Measurements from ENCODE around the gene ERGIC1. TPM values are rescaled to one million over a fixed set of nuclear protein-coding genes. Genes with fewer than 3 reads are reported as not detected.
A peak's percentile ranks its signal among the peaks of the same experiment; 100 is the strongest.

The ERGIC1 gene
- total and polyA plus RNA-seq, 2 of the 13 experiments (the other 11 are each of a cell fraction or from before 2014, with no cell fraction given), result 78.5 to 184 TPM

DNA sequence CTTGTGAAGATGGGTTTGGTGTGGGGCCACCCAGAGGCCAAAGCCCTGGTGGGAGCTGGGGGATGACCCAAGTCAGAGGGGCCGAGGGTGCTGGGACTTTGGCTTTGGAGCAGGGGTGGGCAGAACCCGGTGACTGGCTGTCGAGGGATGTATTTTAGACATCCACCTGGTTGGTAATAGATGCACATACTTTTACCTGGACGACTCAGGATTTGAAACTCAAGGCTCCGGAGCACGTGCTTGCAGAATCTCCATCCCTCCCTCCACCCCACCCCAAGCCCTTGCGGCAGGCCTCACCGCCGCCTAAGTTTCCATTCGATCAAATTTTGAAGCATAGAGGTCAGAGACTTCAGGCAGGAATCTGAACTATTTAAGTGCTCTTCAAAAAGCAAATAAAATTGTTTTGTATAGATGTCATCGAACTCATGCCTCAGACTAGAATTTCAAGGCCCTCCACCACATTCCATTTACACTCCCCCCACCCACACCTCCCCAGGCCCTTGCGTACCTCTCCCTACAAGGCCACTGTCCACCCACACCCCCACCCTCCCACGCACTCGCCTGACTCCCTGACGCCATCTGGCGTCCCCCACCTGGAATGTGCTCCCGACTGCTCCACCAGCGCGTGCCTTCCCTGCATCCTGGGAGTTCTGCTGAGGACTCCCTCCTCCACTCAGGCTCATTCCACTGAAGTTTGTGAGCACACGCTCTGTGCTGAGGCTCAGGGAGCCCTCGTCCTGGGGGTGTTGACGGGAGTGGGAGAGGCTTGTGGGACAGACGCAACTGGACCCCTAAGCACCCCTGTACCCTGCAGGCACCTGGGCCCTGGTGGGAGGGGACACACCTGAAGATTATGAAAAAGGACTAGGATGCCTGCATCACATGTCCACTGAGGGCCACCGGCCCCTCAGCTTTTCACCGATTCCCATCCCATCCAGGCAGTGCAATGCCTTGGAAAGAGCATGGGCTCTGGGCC lies 68.7 kb downstream of the ERGIC1 start (continued):
- no peak for TF ChIP-seq NFE2L1 (CRISPR knock-in tag; IDR thresholded peaks at IDR 0.05; ENCODE audit: borderline replicate concordance)
- TF ChIP-seq, protein P1, sequence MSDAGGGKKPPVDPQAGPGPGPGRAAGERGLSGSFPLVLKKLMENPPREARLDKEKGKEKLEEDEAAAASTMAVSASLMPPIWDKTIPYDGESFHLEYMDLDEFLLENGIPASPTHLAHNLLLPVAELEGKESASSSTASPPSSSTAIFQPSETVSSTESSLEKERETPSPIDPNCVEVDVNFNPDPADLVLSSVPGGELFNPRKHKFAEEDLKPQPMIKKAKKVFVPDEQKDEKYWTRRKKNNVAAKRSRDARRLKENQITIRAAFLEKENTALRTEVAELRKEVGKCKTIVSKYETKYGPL (CRISPR knock-in tag; IDR thresholded peaks at IDR 0.05), result peak; percentile 29; the same call in 1 of the 2 replicates
- no peak for TF ChIP-seq ZBTB1 (CRISPR knock-in tag; IDR thresholded peaks at IDR 0.05; ENCODE audit: borderline replicate concordance)
- TF ChIP-seq ZBTB7A (CRISPR knock-in tag; IDR thresholded peaks at IDR 0.05), result no peak; the same call in 1 of the 2 replicates
- TF ChIP-seq, protein P2, sequence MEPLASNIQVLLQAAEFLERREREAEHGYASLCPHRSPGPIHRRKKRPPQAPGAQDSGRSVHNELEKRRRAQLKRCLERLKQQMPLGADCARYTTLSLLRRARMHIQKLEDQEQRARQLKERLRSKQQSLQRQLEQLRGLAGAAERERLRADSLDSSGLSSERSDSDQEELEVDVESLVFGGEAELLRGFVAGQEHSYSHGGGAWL (CRISPR knock-in tag; IDR thresholded peaks at IDR 0.05), result no peak
- no peak for TF ChIP-seq RELA (CRISPR knock-in tag; IDR thresholded peaks at IDR 0.05)
- TF ChIP-seq ZNF891 (CRISPR knock-in tag; IDR thresholded peaks at IDR 0.05), result no peak
- peak; percentile 64; the same call in 1 of the 2 replicates for TF ChIP-seq ZNF746 (CRISPR knock-in tag; IDR thresholded peaks at IDR 0.05)
- TF ChIP-seq ZSCAN30 (CRISPR knock-in tag; IDR thresholded peaks at IDR 0.05), result no peak
- TF ChIP-seq, protein P3, sequence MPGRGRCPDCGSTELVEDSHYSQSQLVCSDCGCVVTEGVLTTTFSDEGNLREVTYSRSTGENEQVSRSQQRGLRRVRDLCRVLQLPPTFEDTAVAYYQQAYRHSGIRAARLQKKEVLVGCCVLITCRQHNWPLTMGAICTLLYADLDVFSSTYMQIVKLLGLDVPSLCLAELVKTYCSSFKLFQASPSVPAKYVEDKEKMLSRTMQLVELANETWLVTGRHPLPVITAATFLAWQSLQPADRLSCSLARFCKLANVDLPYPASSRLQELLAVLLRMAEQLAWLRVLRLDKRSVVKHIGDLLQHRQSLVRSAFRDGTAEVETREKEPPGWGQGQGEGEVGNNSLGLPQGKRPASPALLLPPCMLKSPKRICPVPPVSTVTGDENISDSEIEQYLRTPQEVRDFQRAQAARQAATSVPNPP (CRISPR knock-in tag; IDR thresholded peaks at IDR 0.05), result no peak
- TF ChIP-seq KAT8 (CRISPR knock-in tag; IDR thresholded peaks at IDR 0.05), result peak; percentile 53
- TF ChIP-seq, protein P4, sequence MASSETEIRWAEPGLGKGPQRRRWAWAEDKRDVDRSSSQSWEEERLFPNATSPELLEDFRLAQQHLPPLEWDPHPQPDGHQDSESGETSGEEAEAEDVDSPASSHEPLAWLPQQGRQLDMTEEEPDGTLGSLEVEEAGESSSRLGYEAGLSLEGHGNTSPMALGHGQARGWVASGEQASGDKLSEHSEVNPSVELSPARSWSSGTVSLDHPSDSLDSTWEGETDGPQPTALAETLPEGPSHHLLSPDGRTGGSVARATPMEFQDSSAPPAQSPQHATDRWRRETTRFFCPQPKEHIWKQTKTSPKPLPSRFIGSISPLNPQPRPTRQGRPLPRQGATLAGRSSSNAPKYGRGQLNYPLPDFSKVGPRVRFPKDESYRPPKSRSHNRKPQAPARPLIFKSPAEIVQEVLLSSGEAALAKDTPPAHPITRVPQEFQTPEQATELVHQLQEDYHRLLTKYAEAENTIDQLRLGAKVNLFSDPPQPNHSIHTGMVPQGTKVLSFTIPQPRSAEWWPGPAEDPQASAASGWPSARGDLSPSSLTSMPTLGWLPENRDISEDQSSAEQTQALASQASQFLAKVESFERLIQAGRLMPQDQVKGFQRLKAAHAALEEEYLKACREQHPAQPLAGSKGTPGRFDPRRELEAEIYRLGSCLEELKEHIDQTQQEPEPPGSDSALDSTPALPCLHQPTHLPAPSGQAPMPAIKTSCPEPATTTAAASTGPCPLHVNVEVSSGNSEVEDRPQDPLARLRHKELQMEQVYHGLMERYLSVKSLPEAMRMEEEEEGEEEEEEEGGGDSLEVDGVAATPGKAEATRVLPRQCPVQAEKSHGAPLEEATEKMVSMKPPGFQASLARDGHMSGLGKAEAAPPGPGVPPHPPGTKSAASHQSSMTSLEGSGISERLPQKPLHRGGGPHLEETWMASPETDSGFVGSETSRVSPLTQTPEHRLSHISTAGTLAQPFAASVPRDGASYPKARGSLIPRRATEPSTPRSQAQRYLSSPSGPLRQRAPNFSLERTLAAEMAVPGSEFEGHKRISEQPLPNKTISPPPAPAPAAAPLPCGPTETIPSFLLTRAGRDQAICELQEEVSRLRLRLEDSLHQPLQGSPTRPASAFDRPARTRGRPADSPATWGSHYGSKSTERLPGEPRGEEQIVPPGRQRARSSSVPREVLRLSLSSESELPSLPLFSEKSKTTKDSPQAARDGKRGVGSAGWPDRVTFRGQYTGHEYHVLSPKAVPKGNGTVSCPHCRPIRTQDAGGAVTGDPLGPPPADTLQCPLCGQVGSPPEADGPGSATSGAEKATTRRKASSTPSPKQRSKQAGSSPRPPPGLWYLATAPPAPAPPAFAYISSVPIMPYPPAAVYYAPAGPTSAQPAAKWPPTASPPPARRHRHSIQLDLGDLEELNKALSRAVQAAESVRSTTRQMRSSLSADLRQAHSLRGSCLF (CRISPR knock-in tag; IDR thresholded peaks at IDR 0.05; ENCODE audit: borderline replicate concordance), result no peak
- 0 out of 2 replicates have a peak, but pooled peaks have one; percentile 36 for TF ChIP-seq ZNF263 (CRISPR knock-in tag; IDR thresholded peaks at IDR 0.05)
- no peak for TF ChIP-seq ZC3H4 (CRISPR knock-in tag; IDR thresholded peaks at IDR 0.05; ENCODE audit: borderline replicate concordance)
- TF ChIP-seq NCOA5 (CRISPR knock-in tag; IDR thresholded peaks at IDR 0.05), result no peak
- 0 out of 2 replicates have a peak, but pooled peaks have one; percentile 38 for TF ChIP-seq SIX4 (CRISPR knock-in tag; IDR thresholded peaks at IDR 0.05)
- no peak for TF ChIP-seq CC2D1A (CRISPR knock-in tag; IDR thresholded peaks at IDR 0.05)
- peak; percentile 59; the same call in 1 of the 2 replicates for TF ChIP-seq ZBTB38 (CRISPR knock-in tag; IDR thresholded peaks at IDR 0.05)
- peak; percentile 69; the same call in 1 of the 2 replicates for TF ChIP-seq REPIN1 (CRISPR knock-in tag; IDR thresholded peaks at IDR 0.05; ENCODE audit: borderline replicate concordance, low read depth)
- TF ChIP-seq ZSCAN22 (CRISPR knock-in tag; IDR thresholded peaks at IDR 0.05), result no peak
- peak; percentile 75; the same call in 1 of the 2 replicates for TF ChIP-seq SALL2 (CRISPR knock-in tag; IDR thresholded peaks at IDR 0.05)
- TF ChIP-seq BHLHE40 (IDR thresholded peaks at IDR 0.05; ENCODE audit: low read length), result peak; percentile 38; the same call in 1 of the 2 replicates
